Uterus (tissue), 4 donors: ENCODE results near the gene ALDH9A1. TPM values are rescaled to one million over a fixed set of nuclear protein-coding genes. Genes with fewer than 3 reads are reported as not detected.
"Not testable (repeated sequence)": the region's sequence is repeated elsewhere in the genome, so short reads cannot be mapped to it uniquely, and the experiment has no call there.

Source experiments
- DNase-seq, 2 donors: peaks; one replicate each; pipeline ENCODE4 v3.0.0-alpha.2; 2019 to 2020
- H3K27ac ChIP-seq, 2 donors: fragments of 200-600 bp; sonication (generic); 1 replicate in 1 of 2; 2 replicates in 1 of 2; pipeline ENCODE4 v1.5.1; 2016 to 2018
- H3K27me3 ChIP-seq, 2 donors: fragments of 200-600 bp; sonication (generic); one replicate each; pipeline ENCODE4 v1.5.1; 2018 to 2019; ENCODE audit warnings: control low read depth in 1 of 2
- H3K36me3 ChIP-seq, 2 donors: fragments of 200-600 bp; sonication (generic); one replicate each; pipeline ENCODE4 v1.5.1; 2019; ENCODE audit warnings: control low read depth in 1 of 2
- H3K4me1 ChIP-seq, 2 donors: fragments of 200-600 bp; sonication (generic); one replicate each; pipeline ENCODE4 v1.5.1; 2018 to 2019; ENCODE audit warnings: control low read depth in 1 of 2
- H3K4me3 ChIP-seq, 2 donors: fragments of 200-600 bp; sonication (generic); 1 replicate in 1 of 2; 2 replicates in 1 of 2; pipeline ENCODE4 v1.5.1; 2018 to 2019; ENCODE audit warnings: mild to moderate bottlenecking in 1 of 2
- H3K9me3 ChIP-seq, 2 donors: fragments of 200-600 bp; sonication (generic); one replicate each; pipeline ENCODE4 v1.5.1; 2019; ENCODE audit warnings: control low read depth in 1 of 2
- POLR2A ChIP-seq, 2 donors: fragments of 450-650 bp; IDR thresholded peaks; one replicate each; pipeline ENCODE4 v1.6.1; 2016; ENCODE audit warnings: antibody characterized with exemption in 2 of 2, mild to moderate bottlenecking in 1 of 2, moderate library complexity in 1 of 2
- intact Hi-C: fragments of 100-400 bp; cut with DNase I; formaldehyde crosslinking; loops from one replicate; pipeline ENCODE4 v1.15.1; 2023; ENCODE audit warnings: low total_unique reads
- total RNA-seq, 4 donors: library from RNA; depleted of rRNA in 3 of 4; stranded (reverse); fragments of >200 nt in 3 of 4; gene quantifications; one replicate each; pipeline versions ENCODE4 v1.1.0 to v1.2.4, GENCODE V29; 2014 to 2023
- TF ChIP-seq, protein P1 (sequence below), 4 experiments: fragments of 200-600 bp in 2 of 4; fragments of 450-650 bp in 2 of 4; sonication (generic) in 2 of 4; IDR thresholded peaks; one replicate each; pipeline ENCODE4 v1.5.1; 2016 to 2019; ENCODE audit warnings: antibody characterized with exemption in 4 of 4, mild to moderate bottlenecking in 2 of 4, moderate library complexity in 1 of 4
- donor health status: DM: yes; HTN: yes; CAD: no.

The ALDH9A1 gene
- total RNA-seq, 4 donors from 2014 or later: 25.4 to 105 (median 68.4) TPM

- TF ChIP-seq POLR2A (IDR thresholded peaks at IDR 0.05): no peak
- TF ChIP-seq, protein P1, sequence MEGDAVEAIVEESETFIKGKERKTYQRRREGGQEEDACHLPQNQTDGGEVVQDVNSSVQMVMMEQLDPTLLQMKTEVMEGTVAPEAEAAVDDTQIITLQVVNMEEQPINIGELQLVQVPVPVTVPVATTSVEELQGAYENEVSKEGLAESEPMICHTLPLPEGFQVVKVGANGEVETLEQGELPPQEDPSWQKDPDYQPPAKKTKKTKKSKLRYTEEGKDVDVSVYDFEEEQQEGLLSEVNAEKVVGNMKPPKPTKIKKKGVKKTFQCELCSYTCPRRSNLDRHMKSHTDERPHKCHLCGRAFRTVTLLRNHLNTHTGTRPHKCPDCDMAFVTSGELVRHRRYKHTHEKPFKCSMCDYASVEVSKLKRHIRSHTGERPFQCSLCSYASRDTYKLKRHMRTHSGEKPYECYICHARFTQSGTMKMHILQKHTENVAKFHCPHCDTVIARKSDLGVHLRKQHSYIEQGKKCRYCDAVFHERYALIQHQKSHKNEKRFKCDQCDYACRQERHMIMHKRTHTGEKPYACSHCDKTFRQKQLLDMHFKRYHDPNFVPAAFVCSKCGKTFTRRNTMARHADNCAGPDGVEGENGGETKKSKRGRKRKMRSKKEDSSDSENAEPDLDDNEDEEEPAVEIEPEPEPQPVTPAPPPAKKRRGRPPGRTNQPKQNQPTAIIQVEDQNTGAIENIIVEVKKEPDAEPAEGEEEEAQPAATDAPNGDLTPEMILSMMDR (IDR thresholded peaks at IDR 0.05): no peak
- Histone ChIP-seq H3K4me1 (no peaks in the 10 kb centered on the region), H3K27me3 (no peaks in the 10 kb centered on the region), H3K27ac (no peak overlapping the region), H3K36me3 (no peaks in the 10 kb centered on the region), H3K4me3 (no peak overlapping the region), H3K9me3 (no peaks in the 10 kb centered on the region)
- intact Hi-C loops: no loop called here
- DNase-seq: no peak
Observed at GRCh38 chr1:165666152-165666825, 32.1 kb downstream of the ALDH9A1 start.

DNA sequence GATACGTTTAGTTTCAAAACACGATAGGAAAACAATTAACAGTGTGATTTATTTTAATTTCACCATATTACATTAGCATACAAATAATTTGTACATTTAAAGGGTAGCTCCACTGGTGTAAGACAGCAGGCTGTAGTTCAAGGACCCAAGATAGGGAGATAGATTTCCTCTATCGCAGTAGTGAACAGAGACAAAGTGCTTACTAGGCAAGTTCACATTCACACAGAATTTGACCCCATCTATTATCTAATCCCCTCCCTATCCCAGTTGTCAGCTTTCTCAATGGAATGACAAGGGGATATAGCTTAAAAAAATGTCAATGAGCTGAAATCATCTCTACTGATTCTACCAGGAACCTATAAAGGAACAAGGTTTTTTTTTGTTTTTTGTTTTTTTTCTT lies 36.2 kb downstream of the ALDH9A1 start:
- DNase-seq: no peak
- Histone ChIP-seq H3K9me3 (no peaks in the 10 kb centered on the region), H3K36me3 (no peaks in the 10 kb centered on the region), H3K4me1 (no peaks in the 10 kb centered on the region), H3K27ac (no peak overlapping the region), H3K27me3 (no peaks in the 10 kb centered on the region), H3K4me3 (no peak overlapping the region)
- intact Hi-C loops: no loop called here
- TF ChIP-seq, protein P1 (IDR thresholded peaks at IDR 0.05): no peak
- TF ChIP-seq POLR2A (IDR thresholded peaks at IDR 0.05): no peak

- H3K36me3 ChIP-seq: no peaks in the 10 kb centered on the region
- intact Hi-C loops: no loop called here
- H3K27ac ChIP-seq: no peak overlapping the region
Observed at GRCh38 chr1:165661703-165662102, 36.7 kb downstream of the ALDH9A1 start.

DNA sequence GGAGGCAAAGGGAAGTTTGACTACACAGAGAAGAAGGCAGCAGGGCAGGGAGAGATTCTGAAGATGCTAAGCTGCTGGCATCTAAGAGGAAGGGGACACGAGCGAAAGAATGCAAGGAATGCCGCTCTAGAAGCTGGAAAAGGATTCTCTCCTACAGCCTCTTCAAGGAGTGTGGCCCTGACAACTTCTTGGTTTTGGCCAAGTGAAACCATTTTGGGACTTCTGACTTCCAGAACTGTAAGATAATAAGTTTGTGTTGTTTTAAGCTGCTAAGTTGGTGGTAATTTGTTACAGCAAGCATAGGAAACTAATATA lies 38.8 kb downstream of the ALDH9A1 start:
- DNase-seq: no peak
- intact Hi-C loops: no loop called here
- no peaks in the 10 kb centered on the region for H3K9me3 ChIP-seq
- no peaks in the 10 kb centered on the region for H3K27me3 ChIP-seq
- TF ChIP-seq, protein P1 (IDR thresholded peaks at IDR 0.05): no peak
- TF ChIP-seq POLR2A (IDR thresholded peaks at IDR 0.05): no peak
- no peaks in the 10 kb centered on the region for H3K36me3 ChIP-seq
- no peaks in the 10 kb centered on the region for H3K4me1 ChIP-seq
- no peak overlapping the region for H3K27ac ChIP-seq
- H3K4me3 ChIP-seq: no peak overlapping the region

More at GRCh38 chr1:165661703-165662102, 36.7 kb downstream of the ALDH9A1 start:
- TF ChIP-seq POLR2A (IDR thresholded peaks at IDR 0.05): no peak
- TF ChIP-seq, protein P1 (IDR thresholded peaks at IDR 0.05): no peak
- Histone ChIP-seq H3K27me3 (no peaks in the 10 kb centered on the region), H3K4me1 (no peaks in the 10 kb centered on the region), H3K9me3 (no peaks in the 10 kb centered on the region), H3K4me3 (no peak overlapping the region)
- DNase-seq: no peak

DNA sequence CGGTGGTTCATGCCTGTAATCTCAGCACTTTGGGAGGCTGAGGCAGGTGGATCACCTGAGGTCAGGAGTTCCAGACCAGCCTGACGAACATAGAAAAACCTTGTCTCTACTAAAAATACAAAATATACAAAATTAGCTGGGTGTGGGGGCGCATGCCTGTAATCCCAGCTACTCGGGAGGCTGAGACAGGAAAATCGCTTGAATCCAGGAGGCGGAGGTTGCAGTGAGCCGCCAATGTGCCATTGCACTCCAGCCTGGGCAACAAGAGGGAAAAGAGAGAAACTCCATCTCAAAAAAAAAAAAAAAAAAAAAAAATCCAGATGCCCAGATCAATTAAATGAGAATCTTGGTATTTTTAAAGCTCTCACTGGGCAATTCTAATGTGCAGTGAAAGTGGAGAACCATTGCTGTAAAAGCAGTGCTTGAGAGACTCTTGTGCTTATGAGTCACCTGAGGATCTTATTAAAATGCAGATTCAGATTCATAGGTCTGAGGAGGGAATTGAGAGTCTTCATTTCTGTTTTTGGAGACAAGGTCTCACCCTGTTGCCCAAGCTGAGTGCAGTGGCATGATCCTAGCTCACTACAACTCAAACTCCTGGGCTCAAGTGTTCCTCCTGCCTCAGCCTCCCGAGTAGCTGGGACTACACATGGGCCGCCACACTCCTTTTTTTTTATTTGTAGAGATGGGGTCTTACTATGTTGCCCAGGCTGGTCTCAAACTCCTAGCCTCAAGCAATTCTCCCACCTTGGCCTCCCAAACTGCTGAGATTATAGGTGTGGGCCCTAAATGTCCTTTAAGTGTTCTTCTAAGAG lies 39.4 kb downstream of the ALDH9A1 start:
- intact Hi-C loops, H3K36me3 ChIP-seq: not testable (repeated sequence)

More for the DNA sequence above, 39.4 kb downstream of the ALDH9A1 start:
- H3K4me3 ChIP-seq, H3K4me1 ChIP-seq, H3K27me3 ChIP-seq, DNase-seq, H3K27ac ChIP-seq, H3K9me3 ChIP-seq: not testable (repeated sequence)
